Measurements from ENCODE around the gene KBTBD2.
"Not testable (repeated sequence)": the region's sequence is repeated elsewhere in the genome, so short reads cannot be mapped to it uniquely, and the experiment has no call there.

KBTBD2 gene

DNA sequence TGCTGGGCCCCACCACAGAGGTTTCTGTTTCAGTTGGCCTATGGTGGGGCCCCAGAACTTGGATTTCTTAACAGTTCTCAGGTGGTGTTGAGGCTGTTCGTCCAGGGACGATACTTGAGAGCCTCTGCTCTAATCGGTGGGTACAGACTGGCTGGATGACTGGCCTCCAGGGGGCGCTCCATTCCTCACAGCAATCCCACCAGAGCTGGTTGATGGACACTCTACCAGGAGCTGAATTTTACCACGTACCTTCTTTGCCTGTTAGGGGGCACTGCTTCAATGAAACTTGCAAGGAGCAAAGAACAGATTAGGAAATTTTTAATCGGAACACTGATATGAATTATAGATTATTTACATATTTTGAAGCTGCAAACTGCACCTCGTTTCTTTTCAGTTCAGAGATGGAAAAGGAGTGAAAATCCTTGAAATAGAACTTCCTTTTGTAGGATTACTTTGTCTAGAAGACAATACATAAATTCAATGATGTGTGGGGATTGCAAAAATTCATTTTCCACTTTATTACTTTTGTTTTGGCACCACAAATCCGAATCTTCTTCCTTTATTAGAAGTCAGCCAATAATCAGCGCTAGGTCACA lies 44.8 kb downstream of the KBTBD2 start:
- H3K4me3 ChIP-seq = no peak overlapping the region
- H3K4me1 ChIP-seq = no peaks in the 10 kb centered on the region
- no peaks in the 10 kb centered on the region for H3K36me3 ChIP-seq
- peaks cover 0 to 11% (median 0%) of the 10 kb centered on the region in 11 experiments; a peak in 4 of 22 replicates for H3K9me3 ChIP-seq (replicated peaks in 1 of 11)
- H3K4me2 ChIP-seq = no peak overlapping the region
- TF ChIP-seq Cebpa-rat (IDR thresholded peaks at IDR 0.05) = no peak
- no peak overlapping the region for H3K27ac ChIP-seq
- no peak overlapping the region for H3K9ac ChIP-seq
- no peaks in the 10 kb centered on the region for H3K27me3 ChIP-seq
- no peaks in the 10 kb centered on the region for H4K20me1 ChIP-seq

DNA sequence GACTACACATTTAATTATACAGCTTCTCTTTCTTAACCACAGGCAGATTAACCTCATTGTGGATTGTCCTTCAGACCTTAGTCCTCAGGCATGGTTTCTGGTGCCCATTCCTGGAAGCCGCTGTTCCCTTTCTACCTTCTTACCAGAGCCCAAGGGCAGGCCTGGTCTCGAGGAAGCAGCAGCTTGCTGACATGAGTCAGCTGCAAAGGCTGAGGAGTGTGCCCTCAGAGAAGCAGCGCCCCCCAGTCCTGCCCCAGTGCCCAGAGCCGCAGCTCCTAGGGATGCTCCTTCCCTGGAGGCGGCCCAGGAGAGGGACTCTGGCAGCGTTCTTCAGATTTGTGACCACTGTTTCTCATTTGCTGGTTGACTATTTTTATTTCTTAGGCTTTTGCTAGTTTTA lies 46.8 kb downstream of the KBTBD2 start:
- not testable (repeated sequence) for H3K9me3 ChIP-seq (replicated peaks in 1 of 11); H3K36me3 ChIP-seq; H4K20me1 ChIP-seq; H3K4me2 ChIP-seq; H3K4me3 ChIP-seq; H3K27ac ChIP-seq; H3K4me1 ChIP-seq; H3K9ac ChIP-seq; H3K27me3 ChIP-seq

- H3K27ac ChIP-seq; H3K4me1 ChIP-seq; H3K4me3 ChIP-seq; H4K20me1 ChIP-seq; H3K36me3 ChIP-seq; H3K4me2 ChIP-seq; H3K27me3 ChIP-seq; H3K9ac ChIP-seq; H3K9me3 ChIP-seq (replicated peaks in 1 of 11): not testable (repeated sequence)
Measured at GRCh38 chr7:32843763-32844162, 47.8 kb downstream of the KBTBD2 start.

DNA sequence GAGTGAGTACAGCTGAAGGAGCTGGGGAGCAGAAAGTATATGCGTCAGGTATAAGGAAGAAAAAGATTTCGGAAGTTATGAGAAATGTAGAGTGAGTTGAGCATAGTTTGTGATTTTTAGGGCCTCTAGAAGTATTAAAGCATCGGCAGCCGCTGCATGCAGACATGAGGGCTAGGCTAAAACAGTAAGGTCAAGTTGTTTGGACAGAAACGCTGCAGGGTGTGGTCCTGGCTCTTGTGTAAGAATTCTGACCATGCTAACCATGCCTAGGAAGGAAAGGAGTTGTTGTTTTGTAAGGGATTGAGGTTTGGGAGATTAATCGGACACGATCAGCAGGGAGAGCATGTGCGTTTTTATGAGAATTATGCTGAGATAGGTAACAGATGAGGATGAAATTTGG lies 51.7 kb downstream of the KBTBD2 start:
- H3K27ac ChIP-seq; H3K9me3 ChIP-seq (replicated peaks in 1 of 11); H3K4me1 ChIP-seq; H4K20me1 ChIP-seq; H3K4me3 ChIP-seq; H3K27me3 ChIP-seq; H3K36me3 ChIP-seq; H3K4me2 ChIP-seq; H3K9ac ChIP-seq: not testable (repeated sequence)

DNA sequence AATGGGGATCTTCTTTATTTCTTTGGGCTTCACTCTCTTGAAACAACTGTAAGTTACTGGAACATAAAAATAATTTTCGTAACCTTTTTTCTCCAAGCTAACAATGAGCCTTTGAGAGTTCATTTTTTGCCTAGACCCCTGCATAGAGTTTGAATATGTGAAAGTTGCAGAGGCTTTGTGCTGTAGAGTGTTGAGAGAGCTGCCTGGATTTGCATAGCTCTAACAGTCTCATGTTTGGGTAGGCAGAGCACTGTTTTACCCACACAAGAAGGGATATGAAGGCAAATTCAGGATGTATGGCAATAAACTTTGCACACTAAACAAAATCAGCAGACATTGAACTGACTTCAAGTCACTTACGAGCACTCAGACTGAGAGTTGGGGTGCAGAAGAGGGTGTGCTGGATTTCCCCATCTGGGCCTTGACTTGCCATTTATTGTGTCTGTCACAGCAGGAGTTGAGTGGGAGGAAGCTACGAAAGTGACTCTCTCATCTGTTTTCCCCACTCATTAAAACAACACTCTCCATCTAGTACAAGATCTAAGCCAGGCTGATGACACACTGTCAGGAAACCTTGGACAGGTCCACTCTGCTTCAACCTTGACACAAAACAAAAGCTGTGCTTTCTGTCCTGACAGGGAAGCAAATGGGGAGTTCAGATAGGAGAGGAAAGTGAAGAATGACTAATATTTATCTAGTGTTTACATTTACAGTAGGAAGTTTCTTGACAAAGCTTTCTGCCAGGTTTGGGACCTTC lies 62.4 kb downstream of the KBTBD2 start:
- H3K9ac ChIP-seq; H3K36me3 ChIP-seq; H3K27ac ChIP-seq; H3K4me3 ChIP-seq; H3K27me3 ChIP-seq; H4K20me1 ChIP-seq; H3K4me2 ChIP-seq; H3K4me1 ChIP-seq; H3K9me3 ChIP-seq (replicated peaks in 1 of 11): not testable (repeated sequence)

All from BLaER1 treated with 17β-estradiol and CSF1 and Interleukin-3, amounts not matched to agents 10 nM and 100 nM (cell line).